Left kidney (tissue), 2 donors: ENCODE data around the gene SRC. TPM values are rescaled to one million over a fixed set of nuclear protein-coding genes. Genes with fewer than 3 reads are reported as not detected.
A peak's percentile ranks its signal among the peaks of the same experiment; 100 is the strongest.
"Not testable (repeated sequence)": the region's sequence is repeated elsewhere in the genome, so short reads cannot be mapped to it uniquely, and the experiment has no call there.

Experiments
- DNase-seq: peaks from one replicate; pipeline ENCODE4 v3.0.0-alpha.2; 2013
- polyA plus RNA-seq: library from polyadenylated mRNA; unstranded; fragments of 120-200 nt; gene quantifications from one replicate; pipeline ENCODE4 v1.2.1, GENCODE V29; 2013; ENCODE audit not compliant: insufficient read length

SRC gene
- polyA plus RNA-seq, 1 donor: 53.5 TPM

GRCh38 chr20:37335642-37336368, 10.1 kb upstream of the SRC start:
- no peak for DNase-seq

GRCh38 chr20:37336369-37337207, 9.4 kb upstream of the SRC start:
- peak; percentile 87 for DNase-seq

GRCh38 chr20:37337208-37337991, 8.5 kb upstream of the SRC start:
- DNase-seq: no peak

GRCh38 chr20:37338380-37338779, 7.6 kb upstream of the SRC start:
- not testable (repeated sequence) for DNase-seq

- DNase-seq: no peak
Observed at GRCh38 chr20:37339208-37339607, 6.7 kb upstream of the SRC start.

DNA sequence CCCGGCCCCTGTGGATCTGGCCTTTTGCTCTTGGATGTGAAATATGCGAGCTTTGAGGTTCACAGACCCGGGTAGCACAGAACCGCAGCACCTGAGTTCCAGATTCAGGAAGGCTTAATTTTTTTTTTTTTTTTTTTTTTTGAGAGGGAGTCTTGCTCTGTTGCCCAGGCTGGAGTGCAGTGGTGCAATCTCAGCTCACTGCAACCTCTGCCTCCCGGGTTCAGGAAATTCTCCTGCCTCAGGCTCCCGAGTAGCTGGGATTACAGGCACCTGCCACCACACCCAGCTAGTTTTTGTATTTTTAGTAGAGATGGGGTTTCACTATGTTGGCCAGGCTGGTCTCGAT, 6.2 kb upstream of the SRC start:
- DNase-seq: not testable (repeated sequence)

DNA sequence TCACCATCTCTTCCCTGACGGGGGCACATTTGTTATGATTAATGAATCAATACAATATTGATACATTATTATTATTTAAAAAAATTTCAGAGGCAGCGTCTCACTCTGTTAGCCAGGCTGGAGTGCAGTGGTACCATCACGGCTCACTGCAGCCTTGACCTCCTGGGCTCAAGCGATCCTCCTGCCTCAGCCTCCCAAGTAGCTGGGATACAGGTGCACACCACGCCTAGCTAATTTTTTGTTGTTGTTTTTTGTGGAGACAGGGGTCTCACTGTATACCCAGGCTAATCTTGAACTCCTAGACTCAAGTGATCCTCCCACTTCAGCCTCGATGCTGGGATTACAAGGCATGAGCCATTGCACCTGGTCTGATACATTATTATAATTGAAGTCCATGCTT, 4.9 kb upstream of the SRC start:
- DNase-seq: no peak

GRCh38 chr20:37341632-37342031, 4.3 kb upstream of the SRC start:
- DNase-seq: no peak

GRCh38 chr20:37342231-37343177, 3.4 kb upstream of the SRC start:
- DNase-seq: no peak

DNA sequence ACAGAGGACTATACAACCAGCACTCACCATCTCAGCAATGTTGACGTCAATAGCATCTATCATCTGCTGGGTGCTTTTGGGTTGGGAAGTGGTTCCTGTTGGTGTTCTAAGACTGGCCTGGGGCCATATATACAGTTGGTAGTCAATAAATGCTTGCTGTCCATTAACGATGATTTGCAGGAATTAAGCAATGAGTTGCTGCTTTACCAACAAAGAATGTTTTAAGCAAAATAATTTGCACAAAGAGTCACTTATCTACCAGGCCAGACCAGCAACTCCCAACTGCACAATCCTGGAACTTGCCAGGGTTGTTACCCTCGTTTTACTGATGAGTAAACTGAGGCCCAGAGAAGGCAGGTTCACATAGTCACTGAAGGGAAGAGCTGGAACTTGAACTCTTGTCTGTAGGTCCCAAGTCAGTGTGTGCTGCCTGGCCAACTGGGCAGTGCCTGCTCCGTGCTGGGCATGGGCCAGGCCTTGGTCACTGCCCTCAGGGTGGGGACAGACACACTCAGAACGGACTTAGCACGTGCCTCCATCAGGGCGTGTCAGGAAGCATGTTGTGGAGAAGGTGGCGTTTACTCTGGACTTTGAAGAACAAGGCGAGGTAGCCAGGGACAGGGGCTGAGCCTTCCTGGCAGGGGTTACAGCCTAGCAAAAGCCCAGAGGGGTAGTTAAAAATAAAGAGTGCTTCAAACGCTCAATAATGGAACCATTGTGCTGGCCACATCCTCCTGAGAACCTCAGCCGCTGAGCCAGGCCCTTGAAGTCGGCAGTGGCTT, 2.5 kb upstream of the SRC start:
- no peak for DNase-seq

GRCh38 chr20:37343994-37344355, 2.0 kb upstream of the SRC start:
- DNase-seq: no peak

DNA sequence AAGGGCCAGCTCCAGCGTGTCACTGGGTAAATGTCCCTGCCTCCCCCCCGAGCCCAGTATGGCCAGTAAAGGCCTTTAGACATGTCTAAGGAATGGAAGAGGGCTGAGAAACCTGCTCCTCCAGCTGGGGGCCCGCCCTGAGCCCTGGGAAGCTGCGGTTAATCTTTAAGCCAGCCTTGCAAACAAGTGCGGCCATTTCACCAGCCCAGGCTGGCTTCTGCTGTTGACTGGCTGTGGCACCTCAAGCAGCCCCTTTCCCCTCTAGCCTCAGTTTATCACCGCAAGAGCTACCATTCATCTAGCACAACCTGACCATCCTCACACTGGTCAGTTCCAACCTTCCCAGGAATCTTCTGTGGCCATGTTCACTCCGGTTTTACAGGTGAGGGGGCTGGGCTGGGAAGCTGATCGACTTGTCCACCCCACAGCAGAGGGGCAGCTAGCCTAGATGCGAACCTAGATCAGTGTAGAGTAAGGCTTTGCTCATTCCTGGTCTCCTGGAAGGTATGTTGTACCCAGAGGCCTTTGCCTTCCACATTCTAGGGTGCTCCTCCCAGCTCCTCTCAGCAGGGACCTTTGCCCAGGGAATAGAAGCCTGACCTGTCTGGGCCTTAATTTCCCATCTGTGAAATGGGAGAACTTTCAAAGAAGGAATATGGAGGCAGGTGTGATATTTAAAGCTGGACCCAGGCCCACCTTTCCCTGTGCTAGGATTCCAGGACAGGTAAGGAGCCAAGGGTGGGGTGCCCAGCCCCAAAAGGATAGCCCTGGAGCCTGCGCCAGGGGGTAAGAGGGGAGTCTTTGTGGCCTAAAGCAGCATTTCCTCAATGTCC, 1.2 kb upstream of the SRC start:
- DNase-seq: peak; percentile 61

DNA sequence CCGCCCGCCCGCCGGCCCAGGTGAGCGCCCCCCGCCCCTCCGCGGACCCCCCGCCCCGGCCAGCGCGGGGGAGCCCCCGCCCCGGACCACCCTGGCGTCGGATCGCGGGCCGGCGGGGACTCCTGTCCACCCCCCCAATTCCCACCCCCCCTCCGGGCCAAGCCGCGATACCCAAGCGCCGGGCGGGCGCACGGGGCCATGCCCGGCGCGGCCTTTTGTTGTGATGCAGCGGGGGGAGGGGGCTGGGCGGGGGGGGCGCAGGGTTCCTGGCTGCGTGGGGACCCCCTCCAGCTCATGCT, 245 bp downstream of the SRC start:
- no peak for DNase-seq

GRCh38 chr20:37346535-37347346, 801 bp downstream of the SRC start:
- DNase-seq: no peak

GRCh38 chr20:37347347-37347823, 1.4 kb downstream of the SRC start:
- DNase-seq: no peak

- DNase-seq: no peak
Observed at GRCh38 chr20:37347891-37348791, 2.2 kb downstream of the SRC start.

DNA sequence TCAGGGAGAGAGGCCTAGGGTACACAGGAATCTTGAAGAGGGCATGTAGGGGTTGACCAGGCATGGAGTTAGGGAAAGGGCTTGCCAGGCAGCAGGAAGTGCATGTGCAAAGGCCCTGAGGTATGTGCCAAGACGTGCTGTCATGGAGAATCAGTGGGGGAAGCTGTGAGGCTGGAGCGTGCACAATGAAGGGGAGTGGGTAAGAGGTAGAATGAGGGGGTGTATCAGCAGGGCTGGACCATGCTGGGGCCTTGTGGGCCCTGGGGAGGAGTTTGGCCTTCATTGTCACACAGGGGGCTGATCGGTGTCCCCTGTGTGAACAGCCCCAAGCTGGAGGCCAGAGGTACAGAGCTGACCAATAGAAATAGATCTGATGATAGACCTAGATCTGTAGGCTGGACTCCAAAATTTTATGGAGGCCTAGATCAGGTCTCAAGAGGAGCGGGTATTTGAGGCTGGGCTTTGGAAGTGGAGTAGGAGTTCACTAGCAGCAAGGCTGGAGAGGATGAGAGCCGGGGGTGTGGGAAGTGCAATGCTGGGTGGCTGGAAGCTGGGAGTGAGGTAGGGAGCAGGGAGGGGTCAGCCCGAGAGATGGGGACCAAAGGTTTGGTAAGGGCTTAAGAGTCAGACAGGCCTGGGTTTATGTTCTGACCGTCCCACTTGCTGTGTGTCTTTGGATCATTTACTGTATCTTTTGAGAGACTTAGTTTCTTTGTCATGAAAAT, 3.0 kb downstream of the SRC start:
- no peak for DNase-seq
